ENCODE results near the gene EPAS1.

Gene EPAS1

GRCh38 chr2:46367286-46367685, 70.1 kb downstream of the EPAS1 start:
- no peak for DNase-seq

- DNase-seq = no peak
Measured at GRCh38 chr2:46368401-46368800, 71.2 kb downstream of the EPAS1 start.

DNA sequence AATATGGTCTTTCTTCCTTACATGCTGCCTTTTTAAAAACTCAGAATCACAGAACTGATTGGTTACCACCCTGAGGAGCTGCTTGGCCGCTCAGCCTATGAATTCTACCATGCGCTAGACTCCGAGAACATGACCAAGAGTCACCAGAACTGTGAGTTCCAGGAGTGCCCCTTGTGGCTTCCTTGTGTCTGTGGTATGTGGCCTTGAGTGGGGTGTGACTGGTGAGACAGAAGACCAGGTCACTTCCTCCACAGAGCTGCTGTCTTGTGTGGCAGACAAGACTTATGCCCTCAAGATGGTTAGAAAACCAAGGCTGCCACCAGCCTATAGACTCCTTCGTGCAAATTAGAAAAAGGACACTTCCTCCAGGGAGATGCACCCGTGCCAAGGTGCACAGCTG, 72.6 kb downstream of the EPAS1 start:
- DNase-seq = no peak

DNA sequence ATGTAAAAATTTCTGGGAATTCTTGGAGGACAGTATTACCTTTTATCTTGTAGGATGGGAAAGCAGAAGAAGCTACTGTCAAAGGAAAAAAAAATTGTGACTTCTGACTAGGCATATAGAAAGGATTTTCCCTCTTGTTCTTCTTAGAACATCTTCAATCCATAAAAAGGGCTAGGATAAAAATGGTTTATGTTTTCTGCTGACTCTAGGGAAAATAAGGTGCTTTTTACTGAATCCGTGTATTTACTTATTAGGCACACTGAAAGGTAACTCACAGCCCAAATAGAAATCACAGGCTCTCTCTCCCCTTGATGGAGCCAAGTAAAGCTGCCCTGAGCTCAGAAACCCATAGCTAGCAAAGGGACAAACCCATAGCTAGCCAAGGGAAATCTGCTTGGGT, 74.6 kb downstream of the EPAS1 start:
- no peak for DNase-seq

DNA sequence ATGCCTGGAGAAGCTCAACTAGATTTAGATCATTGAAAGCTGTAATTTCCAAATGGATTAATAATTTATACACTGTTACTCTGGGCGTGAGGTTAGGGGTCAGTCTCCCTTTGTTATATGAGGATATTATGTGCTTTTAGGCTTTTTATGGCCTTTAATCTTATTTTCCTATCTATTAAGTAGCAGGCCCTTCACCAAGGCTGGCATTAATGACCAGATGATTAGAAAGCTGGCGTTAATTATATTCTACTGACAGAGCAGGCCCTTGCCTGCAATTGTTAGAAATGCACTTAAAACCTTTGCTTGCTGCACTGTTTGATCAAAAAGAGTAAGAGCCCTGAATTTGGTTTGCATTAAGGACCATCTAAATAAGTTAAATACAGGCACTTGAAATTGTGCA, 75.3 kb downstream of the EPAS1 start:
- no peak for DNase-seq

GRCh38 chr2:46373238-46373637, 76.0 kb downstream of the EPAS1 start:
- DNase-seq = no peak

GRCh38 chr2:46375566-46376125, 78.4 kb downstream of the EPAS1 start:
- no peak for DNase-seq

DNA sequence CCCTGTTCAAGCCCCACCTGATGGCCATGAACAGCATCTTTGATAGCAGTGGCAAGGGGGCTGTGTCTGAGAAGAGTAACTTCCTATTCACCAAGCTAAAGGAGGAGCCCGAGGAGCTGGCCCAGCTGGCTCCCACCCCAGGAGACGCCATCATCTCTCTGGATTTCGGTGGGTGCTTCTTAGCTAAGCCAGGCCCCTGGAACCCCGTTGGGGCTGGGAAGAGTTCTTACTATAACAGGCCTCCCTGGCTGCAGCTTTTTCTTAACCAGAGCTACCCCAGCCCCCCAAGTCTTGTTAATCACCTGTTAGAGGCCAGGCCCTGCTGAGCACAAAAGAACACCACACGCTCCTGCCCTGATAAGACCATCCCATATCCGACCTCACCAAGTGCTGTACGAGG, 79.4 kb downstream of the EPAS1 start:
- DNase-seq = no peak

DNA sequence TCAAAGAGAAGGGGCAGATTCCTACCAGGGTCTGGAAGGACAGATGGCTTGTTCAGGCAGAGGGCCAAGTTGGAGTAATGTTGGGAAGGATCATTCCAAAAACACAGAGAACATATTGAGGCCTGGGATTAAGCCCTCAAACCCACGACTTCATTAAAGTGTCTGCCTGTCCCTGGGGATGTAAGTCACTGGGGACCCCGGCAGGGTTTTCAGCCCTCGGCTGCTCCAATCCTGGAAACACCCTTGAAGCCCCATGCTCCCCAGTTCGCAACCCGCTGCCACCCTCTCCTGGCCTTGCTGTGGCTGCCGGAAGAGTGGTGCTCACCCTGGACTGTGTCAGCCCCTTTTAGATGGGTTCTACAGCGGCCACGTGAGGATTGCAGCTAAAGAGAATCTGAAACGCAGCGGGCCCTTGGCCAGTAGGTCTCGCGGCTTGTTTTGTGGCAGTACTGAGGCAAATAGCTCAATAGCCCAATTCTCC, 79.9 kb downstream of the EPAS1 start:
- DNase-seq = no peak

GRCh38 chr2:46377666-46378560, 80.7 kb downstream of the EPAS1 start:
- DNase-seq = no peak

GRCh38 chr2:46378616-46379015, 81.4 kb downstream of the EPAS1 start:
- DNase-seq = no peak

- DNase-seq = no peak
Measured at GRCh38 chr2:46379213-46380037, 82.2 kb downstream of the EPAS1 start.

DNA sequence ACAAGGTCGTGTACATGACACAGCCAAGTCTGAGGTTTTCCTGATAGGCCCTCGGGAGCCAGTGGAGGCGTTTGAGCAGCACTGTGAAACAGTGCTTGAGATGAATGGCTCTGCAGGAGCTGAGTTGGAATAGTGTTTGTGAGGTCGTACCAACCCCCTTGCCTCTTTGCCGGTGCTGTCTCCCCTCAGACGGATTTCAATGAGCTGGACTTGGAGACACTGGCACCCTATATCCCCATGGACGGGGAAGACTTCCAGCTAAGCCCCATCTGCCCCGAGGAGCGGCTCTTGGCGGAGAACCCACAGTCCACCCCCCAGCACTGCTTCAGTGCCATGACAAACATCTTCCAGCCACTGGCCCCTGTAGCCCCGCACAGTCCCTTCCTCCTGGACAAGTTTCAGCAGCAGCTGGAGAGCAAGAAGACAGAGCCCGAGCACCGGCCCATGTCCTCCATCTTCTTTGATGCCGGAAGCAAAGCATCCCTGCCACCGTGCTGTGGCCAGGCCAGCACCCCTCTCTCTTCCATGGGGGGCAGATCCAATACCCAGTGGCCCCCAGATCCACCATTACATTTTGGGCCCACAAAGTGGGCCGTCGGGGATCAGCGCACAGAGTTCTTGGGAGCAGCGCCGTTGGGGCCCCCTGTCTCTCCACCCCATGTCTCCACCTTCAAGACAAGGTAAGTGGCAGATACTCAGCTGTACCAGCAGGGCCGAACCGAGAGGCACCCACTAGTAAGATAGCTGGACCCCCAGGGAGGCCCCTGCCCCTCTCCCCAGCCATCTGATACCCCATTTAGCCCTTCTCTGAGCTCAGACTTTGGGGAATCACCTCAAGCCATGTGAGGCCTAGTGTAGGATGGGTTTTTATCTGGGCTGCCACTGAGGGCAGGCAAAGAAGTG, 83.1 kb downstream of the EPAS1 start:
- no peak for DNase-seq

DNA sequence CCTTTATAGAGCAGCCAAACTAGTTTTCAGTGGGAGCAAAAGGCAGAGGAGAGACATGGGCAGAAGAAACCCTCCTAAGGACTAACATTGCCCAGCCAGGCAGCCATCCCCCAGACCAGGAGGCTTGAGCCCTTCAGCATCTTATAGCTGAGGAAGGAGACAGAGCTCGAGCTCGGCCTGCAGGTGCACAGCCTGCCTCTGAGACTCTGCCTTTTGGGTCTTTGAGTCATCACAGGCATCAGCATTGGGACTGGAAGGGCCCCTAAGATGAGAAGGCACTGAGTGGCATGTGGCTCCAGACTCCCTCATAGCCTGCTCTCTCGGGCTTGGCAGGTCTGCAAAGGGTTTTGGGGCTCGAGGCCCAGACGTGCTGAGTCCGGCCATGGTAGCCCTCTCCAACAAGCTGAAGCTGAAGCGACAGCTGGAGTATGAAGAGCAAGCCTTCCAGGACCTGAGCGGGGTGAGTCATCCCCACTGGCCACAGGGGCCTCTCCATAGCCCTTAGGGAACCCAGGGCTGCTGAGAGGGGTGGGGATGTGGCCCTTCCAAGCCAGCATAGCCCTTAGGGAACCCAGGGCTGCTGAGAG, 84.1 kb downstream of the EPAS1 start:
- no peak for DNase-seq

- no peak for DNase-seq
Measured at GRCh38 chr2:46381871-46382270, 84.7 kb downstream of the EPAS1 start.

- DNase-seq = no peak
Measured at GRCh38 chr2:46382331-46383112, 85.3 kb downstream of the EPAS1 start.

- DNase-seq = no peak
Measured at GRCh38 chr2:46383113-46383395, 85.8 kb downstream of the EPAS1 start.

DNA sequence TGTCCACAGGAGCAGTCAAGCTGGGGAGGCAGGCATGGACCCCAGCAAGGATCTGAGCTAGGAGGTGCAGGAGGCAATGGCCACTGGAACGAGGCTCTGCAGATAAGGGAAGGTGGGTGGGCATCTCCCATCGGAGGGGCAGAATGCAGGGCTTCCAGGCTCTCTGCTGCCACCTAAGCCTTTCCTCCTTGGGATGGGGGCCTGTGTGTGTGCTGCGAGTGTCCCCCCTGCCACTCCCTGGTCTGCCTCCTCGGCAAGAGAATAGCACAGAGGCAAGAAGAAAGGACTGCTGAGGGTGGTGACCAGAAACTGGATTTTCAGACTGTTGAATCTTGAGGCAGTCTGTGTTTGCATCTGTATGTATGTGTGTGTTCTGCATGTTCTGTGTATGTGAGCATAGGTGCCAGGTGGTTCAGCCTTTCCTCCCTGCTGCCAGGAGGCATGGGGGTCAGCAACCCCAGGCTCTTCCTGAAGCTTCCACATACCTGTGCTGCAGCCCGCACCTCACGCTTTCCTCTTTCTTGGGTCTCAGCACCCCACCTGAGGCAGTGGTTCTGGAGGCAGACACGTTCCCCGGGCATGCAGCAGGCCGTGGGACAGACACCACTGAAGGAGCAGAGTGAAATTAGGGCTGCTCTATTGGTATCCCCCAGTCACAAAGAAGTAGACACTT, 86.7 kb downstream of the EPAS1 start:
- DNase-seq = no peak

DNA sequence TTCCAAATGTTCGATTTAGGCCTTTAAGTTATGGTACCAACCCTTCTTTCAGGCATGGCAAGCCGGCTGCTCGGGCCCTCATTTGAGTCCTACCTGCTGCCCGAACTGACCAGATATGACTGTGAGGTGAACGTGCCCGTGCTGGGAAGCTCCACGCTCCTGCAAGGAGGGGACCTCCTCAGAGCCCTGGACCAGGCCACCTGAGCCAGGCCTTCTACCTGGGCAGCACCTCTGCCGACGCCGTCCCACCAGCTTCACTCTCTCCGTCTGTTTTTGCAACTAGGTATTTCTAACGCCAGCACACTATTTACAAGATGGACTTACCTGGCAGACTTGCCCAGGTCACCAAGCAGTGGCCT, 87.2 kb downstream of the EPAS1 start:
- DNase-seq = no peak

- no peak for DNase-seq
Measured at GRCh38 chr2:46385786-46386577, 88.8 kb downstream of the EPAS1 start.
